Adrenal gland (tissue), 5 donors: Measurements from ENCODE around the gene CHST11.

ENCODE experiments used
- POLR2A ChIP-seq, 2 donors: fragments of 450-650 bp; IDR thresholded peaks; one replicate each; pipeline ENCODE4 v1.6.1; 2017; ENCODE audit warnings: antibody characterized with exemption in 2 of 2, mild to moderate bottlenecking in 2 of 2, moderate library complexity in 1 of 2
- TF ChIP-seq, protein P1 (sequence below), 6 experiments: fragments of 450-650 bp in 4 of 6; fragments of 200-600 bp in 2 of 6; sonication (generic) in 1 of 6; IDR thresholded peaks; 1 replicate in 5 of 6; 2 replicates in 1 of 6; pipeline versions ENCODE4 v1.5.1 to v1.8.0; 2016 to 2021; ENCODE audit warnings: antibody characterized with exemption in 6 of 6, mild to moderate bottlenecking in 2 of 6, moderate library complexity in 1 of 6
- donor health status: DM: no; HTN: no; CAD: no.

DNA sequence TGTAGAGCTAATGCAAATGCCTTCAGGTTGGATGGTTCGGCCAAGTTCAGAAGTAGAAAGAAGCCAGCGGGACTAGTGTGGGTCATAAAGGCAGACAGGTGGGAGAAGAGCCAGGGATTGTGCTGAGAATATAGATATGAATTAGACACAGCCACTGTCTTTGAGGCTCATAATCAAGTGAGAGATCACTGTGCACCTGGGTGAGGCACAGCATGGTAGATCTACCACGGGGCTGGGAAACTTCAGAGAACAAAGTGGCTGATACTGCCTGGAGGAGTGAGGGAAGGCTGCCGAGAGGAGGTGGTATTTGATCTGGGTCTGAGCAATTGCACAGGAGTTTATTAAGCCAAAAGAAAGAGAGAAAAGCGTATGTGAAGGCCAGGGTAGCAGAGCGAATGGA is 40.6 kb upstream of the CHST11 start:
- TF ChIP-seq, protein P1, sequence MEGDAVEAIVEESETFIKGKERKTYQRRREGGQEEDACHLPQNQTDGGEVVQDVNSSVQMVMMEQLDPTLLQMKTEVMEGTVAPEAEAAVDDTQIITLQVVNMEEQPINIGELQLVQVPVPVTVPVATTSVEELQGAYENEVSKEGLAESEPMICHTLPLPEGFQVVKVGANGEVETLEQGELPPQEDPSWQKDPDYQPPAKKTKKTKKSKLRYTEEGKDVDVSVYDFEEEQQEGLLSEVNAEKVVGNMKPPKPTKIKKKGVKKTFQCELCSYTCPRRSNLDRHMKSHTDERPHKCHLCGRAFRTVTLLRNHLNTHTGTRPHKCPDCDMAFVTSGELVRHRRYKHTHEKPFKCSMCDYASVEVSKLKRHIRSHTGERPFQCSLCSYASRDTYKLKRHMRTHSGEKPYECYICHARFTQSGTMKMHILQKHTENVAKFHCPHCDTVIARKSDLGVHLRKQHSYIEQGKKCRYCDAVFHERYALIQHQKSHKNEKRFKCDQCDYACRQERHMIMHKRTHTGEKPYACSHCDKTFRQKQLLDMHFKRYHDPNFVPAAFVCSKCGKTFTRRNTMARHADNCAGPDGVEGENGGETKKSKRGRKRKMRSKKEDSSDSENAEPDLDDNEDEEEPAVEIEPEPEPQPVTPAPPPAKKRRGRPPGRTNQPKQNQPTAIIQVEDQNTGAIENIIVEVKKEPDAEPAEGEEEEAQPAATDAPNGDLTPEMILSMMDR (IDR thresholded peaks at IDR 0.05) = no peak
- TF ChIP-seq POLR2A (IDR thresholded peaks at IDR 0.05) = no peak
